ENCODE data around the gene ADPGK. TPM values are rescaled to one million over a fixed set of nuclear protein-coding genes. Genes with fewer than 3 reads are reported as not detected.
A peak's percentile ranks its signal among the peaks of the same experiment; 100 is the strongest.

Gene ADPGK
- polyA plus RNA-seq, 2 donors = 19.3 to 24.7 TPM

DNA sequence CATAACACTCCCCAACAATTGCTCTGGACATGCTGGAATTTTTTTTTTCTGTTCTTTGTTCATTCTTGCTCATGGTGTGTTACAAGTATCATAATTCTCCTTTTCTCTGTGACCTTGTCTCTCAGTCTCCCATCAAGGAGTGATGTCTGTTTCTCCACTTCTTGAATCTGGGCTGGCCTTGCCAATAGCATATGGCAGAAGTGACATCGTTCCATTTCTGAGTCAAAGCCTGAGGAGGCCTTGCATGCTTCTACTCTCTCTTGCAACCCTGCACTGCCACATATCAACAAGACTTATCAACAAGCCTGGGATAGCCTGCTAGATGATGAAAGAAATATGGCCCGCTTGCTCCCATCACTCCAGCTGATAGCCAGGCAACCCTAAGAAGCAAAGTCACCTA, 8.9 kb upstream of the ADPGK start:
- Histone ChIP-seq H3K9me3 (ENCODE audit: control insufficient read depth in 2 of 2, insufficient read depth in 1 of 2, low read depth in 1 of 2, low read length in 1 of 2) (no peaks in the 10 kb centered on the region), H3K4me1 (ENCODE audit: control insufficient read depth in 2 of 2, insufficient read depth in 2 of 2, low read length in 1 of 2) (peaks cover 5 to 6% of the 10 kb centered on the region in 2 donors), H3K27ac (ENCODE audit: low read depth in 2 of 2, low read length in 1 of 2) (no peak overlapping the region), H3K36me3 (ENCODE audit: control insufficient read depth in 2 of 2, insufficient read depth in 2 of 2, low read length in 1 of 2) (no peaks in the 10 kb centered on the region), H3K4me3 (ENCODE audit: low read depth in 1 of 2, low read length in 2 of 2) (no peak overlapping the region), H3K27me3 (ENCODE audit: control insufficient read depth in 1 of 2, insufficient read depth in 2 of 2, low read length in 2 of 2) (no peaks in the 10 kb centered on the region)
- WGBS, 2 donors = 92 to 98% methylated on average over 2 of the region's 2 CpGs

DNA sequence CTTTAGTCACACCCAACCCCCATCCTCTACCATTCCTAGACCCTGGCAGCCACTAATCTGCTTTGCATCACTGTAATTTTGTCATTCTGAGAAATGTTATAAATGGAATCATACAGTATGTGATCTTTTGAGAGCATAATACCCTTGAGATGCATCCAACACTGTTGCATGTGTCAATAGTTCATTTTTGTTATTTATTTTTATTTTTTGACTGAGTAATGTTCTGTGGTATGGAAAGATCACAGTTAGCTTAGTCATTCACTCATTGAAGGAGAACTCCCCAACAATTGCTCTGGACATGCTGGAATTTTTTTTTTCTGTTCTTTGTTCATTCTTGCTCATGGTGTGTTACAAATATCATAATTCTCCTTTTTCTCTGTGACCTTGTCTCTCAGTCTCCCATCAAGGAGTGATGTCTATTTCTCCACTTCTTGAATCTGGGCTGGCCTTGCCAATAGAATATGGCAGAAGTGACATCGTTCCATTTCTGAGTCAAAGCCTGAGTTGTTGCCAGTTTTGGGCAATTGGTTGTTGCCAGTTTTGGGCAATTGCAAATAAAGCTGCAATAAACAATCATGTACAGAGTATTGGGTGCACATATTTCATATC, 6.8 kb upstream of the ADPGK start:
- Histone ChIP-seq H3K36me3 (ENCODE audit: control insufficient read depth in 2 of 2, insufficient read depth in 2 of 2, low read length in 1 of 2) (no peaks in the 10 kb centered on the region), H3K27me3 (ENCODE audit: control insufficient read depth in 1 of 2, insufficient read depth in 2 of 2, low read length in 2 of 2) (no peaks in the 10 kb centered on the region), H3K4me3 (ENCODE audit: low read depth in 1 of 2, low read length in 2 of 2) (no peak overlapping the region), H3K4me1 (ENCODE audit: control insufficient read depth in 2 of 2, insufficient read depth in 2 of 2, low read length in 1 of 2) (no peaks in the 10 kb centered on the region), H3K27ac (ENCODE audit: low read depth in 2 of 2, low read length in 1 of 2) (no peak overlapping the region), H3K9me3 (ENCODE audit: control insufficient read depth in 2 of 2, insufficient read depth in 1 of 2, low read depth in 1 of 2, low read length in 1 of 2) (no peaks in the 10 kb centered on the region)
- WGBS, 2 donors = 55 to 69% methylated on average over 1 of the region's 1 CpG

DNA sequence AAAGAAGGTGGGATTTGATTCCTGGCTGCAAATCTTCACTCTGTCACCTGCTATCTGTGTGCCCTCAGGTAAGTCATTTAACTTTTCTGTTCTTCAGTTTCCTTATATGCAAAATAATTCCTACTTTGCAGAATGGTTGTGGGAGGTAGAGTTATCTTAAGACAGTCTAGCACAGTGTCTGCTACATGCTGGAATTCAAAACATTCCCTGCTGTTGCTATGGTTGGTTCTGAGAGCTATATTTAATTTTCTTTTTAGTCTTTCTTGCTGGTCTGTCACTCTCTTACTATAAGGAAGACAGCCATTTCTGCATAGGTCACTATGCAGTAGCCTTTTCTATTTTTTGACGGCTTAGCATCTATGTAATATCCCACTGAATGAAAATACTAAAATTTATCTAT, 4.0 kb upstream of the ADPGK start:
- 74 to 82% methylated on average over 1 of the region's 1 CpG for WGBS, 2 donors
- no peak overlapping the region for H3K4me3 ChIP-seq (ENCODE audit: low read depth in 1 of 2, low read length in 2 of 2)
- H3K9me3 ChIP-seq (ENCODE audit: control insufficient read depth in 2 of 2, insufficient read depth in 1 of 2, low read depth in 1 of 2, low read length in 1 of 2) = no peaks in the 10 kb centered on the region
- no peak overlapping the region for H3K27ac ChIP-seq (ENCODE audit: low read depth in 2 of 2, low read length in 1 of 2)
- H3K36me3 ChIP-seq (ENCODE audit: control insufficient read depth in 2 of 2, insufficient read depth in 2 of 2, low read length in 1 of 2) = no peaks in the 10 kb centered on the region
- no peaks in the 10 kb centered on the region for H3K27me3 ChIP-seq (ENCODE audit: control insufficient read depth in 1 of 2, insufficient read depth in 2 of 2, low read length in 2 of 2)
- H3K4me1 ChIP-seq (ENCODE audit: control insufficient read depth in 2 of 2, insufficient read depth in 2 of 2, low read length in 1 of 2) = no peaks in the 10 kb centered on the region

DNA sequence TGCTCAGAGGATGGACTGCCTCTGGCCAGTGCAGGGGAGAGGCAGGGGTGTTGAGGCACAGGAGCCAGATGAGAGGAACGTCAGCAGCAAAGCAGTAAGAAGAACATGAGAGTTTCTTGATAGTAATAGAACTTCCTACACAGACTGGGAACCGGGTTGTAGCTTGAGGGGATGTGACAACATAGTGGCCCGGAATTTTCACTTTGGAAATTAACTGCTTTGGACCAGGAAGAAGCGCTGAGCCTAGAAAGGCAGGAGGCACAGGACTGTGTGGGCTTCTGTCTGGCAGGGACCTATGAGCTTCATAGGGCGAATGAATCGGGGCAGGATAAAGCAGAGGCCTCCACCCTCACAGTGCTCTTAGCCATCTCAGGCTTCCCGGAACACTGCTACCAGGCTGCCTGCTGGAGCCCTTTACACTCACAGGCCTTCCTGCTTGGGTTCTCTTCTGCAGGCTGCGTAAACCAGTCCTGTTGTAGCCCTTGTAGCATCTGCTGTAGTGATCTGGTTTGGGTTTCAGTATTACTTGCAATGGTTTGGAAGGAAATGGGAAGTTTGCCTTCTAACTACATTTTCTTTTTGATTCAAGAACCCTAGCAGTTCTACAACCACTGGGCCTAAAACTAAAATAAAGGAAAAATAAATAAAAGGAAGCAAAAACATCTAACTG, 3.3 kb upstream of the ADPGK start:
- no peaks in the 10 kb centered on the region for H3K27me3 ChIP-seq (ENCODE audit: control insufficient read depth in 1 of 2, insufficient read depth in 2 of 2, low read length in 2 of 2)
- H3K9me3 ChIP-seq (ENCODE audit: control insufficient read depth in 2 of 2, insufficient read depth in 1 of 2, low read depth in 1 of 2, low read length in 1 of 2) = no peaks in the 10 kb centered on the region
- no peak overlapping the region for H3K4me3 ChIP-seq (ENCODE audit: low read depth in 1 of 2, low read length in 2 of 2)
- no peaks in the 10 kb centered on the region for H3K4me1 ChIP-seq (ENCODE audit: control insufficient read depth in 2 of 2, insufficient read depth in 2 of 2, low read length in 1 of 2)
- no peaks in the 10 kb centered on the region for H3K36me3 ChIP-seq (ENCODE audit: control insufficient read depth in 2 of 2, insufficient read depth in 2 of 2, low read length in 1 of 2)
- 79 to 85% methylated on average over 8 of the region's 8 CpGs for WGBS, 2 donors
- H3K27ac ChIP-seq (ENCODE audit: low read depth in 2 of 2, low read length in 1 of 2) = no peak overlapping the region

DNA sequence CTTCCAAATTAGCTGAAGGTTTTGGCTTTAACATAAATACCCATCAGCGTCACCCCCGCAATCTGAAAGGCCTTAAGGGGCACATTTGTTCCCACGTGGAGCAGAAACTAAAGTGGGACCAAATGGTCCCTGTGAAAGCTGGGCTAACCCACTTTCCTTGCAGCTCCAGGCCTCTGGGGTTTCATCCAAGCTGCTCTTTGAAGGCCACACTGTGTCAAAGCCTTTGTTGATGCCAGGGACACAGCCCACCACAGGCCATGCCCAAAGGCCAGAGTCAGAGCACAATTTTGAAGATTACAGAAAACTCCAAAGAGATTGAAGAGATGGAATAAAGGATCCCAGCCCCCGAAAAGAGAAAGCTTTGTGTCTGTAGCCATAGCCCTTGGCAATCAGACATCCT, 2.7 kb upstream of the ADPGK start:
- no peak overlapping the region for H3K4me3 ChIP-seq (ENCODE audit: low read depth in 1 of 2, low read length in 2 of 2)
- 85 to 93% methylated on average over 4 of the region's 4 CpGs for WGBS, 2 donors

DNA sequence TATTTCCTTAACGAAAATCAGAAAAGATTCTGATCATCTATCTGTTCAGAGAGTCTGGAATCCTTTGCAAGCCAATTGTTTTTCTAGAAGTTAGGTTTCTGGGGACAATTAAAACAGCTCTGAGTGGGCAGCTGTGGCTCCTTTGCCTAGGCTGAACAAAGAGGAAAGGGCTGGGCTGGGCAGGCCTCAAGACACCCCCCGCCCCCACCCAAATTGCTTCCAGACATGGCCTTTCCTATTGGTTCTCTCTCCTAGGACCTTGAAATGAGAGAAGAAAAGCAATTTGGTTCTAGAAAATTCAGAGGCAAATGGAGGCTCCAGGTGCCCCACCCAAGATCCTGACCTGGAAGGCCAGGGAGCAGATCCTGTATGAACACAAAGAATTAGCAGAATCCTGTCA, 2.3 kb upstream of the ADPGK start:
- 91% methylated on average over 2 of the region's 2 CpGs for WGBS, 2 donors
- H3K27ac ChIP-seq (ENCODE audit: low read depth in 2 of 2, low read length in 1 of 2) = no peak overlapping the region
- no peaks in the 10 kb centered on the region for H3K4me1 ChIP-seq (ENCODE audit: control insufficient read depth in 2 of 2, insufficient read depth in 2 of 2, low read length in 1 of 2)
- H3K4me3 ChIP-seq (ENCODE audit: low read depth in 1 of 2, low read length in 2 of 2) = no peak overlapping the region
- no peaks in the 10 kb centered on the region for H3K36me3 ChIP-seq (ENCODE audit: control insufficient read depth in 2 of 2, insufficient read depth in 2 of 2, low read length in 1 of 2)
- no peaks in the 10 kb centered on the region for H3K9me3 ChIP-seq (ENCODE audit: control insufficient read depth in 2 of 2, insufficient read depth in 1 of 2, low read depth in 1 of 2, low read length in 1 of 2)
- no peaks in the 10 kb centered on the region for H3K27me3 ChIP-seq (ENCODE audit: control insufficient read depth in 1 of 2, insufficient read depth in 2 of 2, low read length in 2 of 2)

More for the DNA sequence above, 2.7 kb upstream of the ADPGK start:
- no peaks in the 10 kb centered on the region for H3K4me1 ChIP-seq (ENCODE audit: control insufficient read depth in 2 of 2, insufficient read depth in 2 of 2, low read length in 1 of 2)
- no peaks in the 10 kb centered on the region for H3K36me3 ChIP-seq (ENCODE audit: control insufficient read depth in 2 of 2, insufficient read depth in 2 of 2, low read length in 1 of 2)
- H3K27ac ChIP-seq (ENCODE audit: low read depth in 2 of 2, low read length in 1 of 2) = no peak overlapping the region
- no peaks in the 10 kb centered on the region for H3K9me3 ChIP-seq (ENCODE audit: control insufficient read depth in 2 of 2, insufficient read depth in 1 of 2, low read depth in 1 of 2, low read length in 1 of 2)
- no peaks in the 10 kb centered on the region for H3K27me3 ChIP-seq (ENCODE audit: control insufficient read depth in 1 of 2, insufficient read depth in 2 of 2, low read length in 2 of 2)

DNA sequence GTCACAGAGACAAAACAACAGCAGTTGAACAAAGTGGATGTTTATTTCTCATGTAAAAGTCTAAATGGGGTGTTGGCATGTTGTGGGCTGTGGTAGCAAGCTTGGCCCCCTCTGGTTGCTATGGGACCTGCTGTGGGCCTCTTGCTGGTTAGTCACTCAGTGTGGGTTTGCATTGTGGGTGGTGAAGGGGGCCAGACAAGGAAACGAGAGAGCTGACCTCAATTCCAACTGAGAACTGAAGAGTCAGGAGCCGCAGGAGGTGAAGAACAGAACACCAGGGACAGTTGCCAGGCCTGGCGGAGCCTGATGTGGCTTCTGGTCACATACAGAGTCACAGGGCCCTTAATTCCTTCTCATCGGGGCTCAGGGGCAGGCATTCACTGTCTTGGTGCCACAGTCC, 1.9 kb upstream of the ADPGK start:
- Histone ChIP-seq H3K9me3 (ENCODE audit: control insufficient read depth in 2 of 2, insufficient read depth in 1 of 2, low read depth in 1 of 2, low read length in 1 of 2) (no peaks in the 10 kb centered on the region), H3K4me3 (ENCODE audit: low read depth in 1 of 2, low read length in 2 of 2) (no peak overlapping the region), H3K27ac (ENCODE audit: low read depth in 2 of 2, low read length in 1 of 2) (no peak overlapping the region), H3K36me3 (ENCODE audit: control insufficient read depth in 2 of 2, insufficient read depth in 2 of 2, low read length in 1 of 2) (no peaks in the 10 kb centered on the region), H3K4me1 (ENCODE audit: control insufficient read depth in 2 of 2, insufficient read depth in 2 of 2, low read length in 1 of 2) (no peaks in the 10 kb centered on the region), H3K27me3 (ENCODE audit: control insufficient read depth in 1 of 2, insufficient read depth in 2 of 2, low read length in 2 of 2) (no peaks in the 10 kb centered on the region)
- WGBS, 2 donors = 72 to 77% methylated on average over 4 of the region's 4 CpGs

DNA sequence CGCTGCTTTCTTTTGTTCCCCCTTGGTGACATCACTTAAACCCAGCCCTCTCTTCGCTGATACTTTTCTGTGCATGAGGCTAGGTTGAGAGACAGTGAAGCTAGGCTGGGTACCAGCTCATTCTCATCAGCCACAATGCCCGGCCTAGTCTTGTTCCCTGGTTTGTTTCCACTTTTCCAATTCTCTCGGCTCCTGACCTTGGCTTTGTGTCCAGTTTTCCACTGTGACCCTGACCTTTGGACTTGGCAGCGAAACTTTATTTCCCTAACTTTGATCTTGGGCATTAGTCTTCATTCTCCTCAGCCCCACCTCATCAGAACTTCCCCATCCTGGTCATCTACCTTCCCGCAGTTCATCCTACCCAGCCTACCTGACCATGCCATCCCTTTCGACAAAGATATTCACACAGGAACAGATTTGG, 908 bp upstream of the ADPGK start:
- H3K36me3 ChIP-seq (ENCODE audit: control insufficient read depth in 2 of 2, insufficient read depth in 2 of 2, low read length in 1 of 2) = no peaks in the 10 kb centered on the region
- peak overlapping the region; percentile 89 to 99 for H3K27ac ChIP-seq (ENCODE audit: low read depth in 2 of 2, low read length in 1 of 2)
- H3K9me3 ChIP-seq (ENCODE audit: control insufficient read depth in 2 of 2, insufficient read depth in 1 of 2, low read depth in 1 of 2, low read length in 1 of 2) = no peaks in the 10 kb centered on the region
- 41 to 43% methylated on average over 7 of the region's 7 CpGs for WGBS, 2 donors
- H3K4me3 ChIP-seq (ENCODE audit: low read depth in 1 of 2, low read length in 2 of 2) = peak overlapping the region; percentile 75 to 97
- H3K27me3 ChIP-seq (ENCODE audit: control insufficient read depth in 1 of 2, insufficient read depth in 2 of 2, low read length in 2 of 2) = no peaks in the 10 kb centered on the region
- no peaks in the 10 kb centered on the region for H3K4me1 ChIP-seq (ENCODE audit: control insufficient read depth in 2 of 2, insufficient read depth in 2 of 2, low read length in 1 of 2)

DNA sequence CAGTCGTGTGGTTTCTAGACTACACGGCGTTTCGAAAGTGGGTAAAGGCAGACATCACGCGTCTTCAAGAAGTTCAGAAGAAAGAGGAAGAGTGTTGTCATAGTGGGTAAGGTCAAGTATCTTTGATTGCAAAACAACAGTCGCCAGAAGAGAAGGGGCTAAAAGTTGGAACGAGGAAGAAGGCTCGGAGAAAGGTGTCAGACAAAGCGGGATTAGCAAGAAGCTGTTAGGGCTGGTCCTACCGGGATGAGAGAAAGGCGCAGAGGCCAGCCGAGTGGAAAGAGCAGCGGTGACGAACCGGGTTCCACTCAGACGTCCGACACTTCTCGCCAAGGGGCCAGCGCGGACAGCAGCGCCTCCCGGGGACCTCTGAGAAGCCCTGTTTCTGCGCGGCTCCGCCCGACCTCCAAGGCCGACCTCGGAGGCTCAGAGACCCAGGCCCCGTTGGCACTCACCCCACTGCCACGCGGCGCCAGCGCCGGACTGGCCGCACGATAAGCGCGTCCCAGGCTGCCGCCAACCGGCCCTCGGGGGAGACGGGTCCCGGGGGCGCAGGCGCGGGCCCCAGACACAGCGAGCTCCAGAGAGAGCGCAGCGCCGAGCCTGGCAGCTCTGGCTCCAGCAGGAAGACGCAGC, 436 bp downstream of the ADPGK start:
- peak overlapping the region; percentile 89 to 99 for H3K27ac ChIP-seq (ENCODE audit: low read depth in 2 of 2, low read length in 1 of 2)
- no peaks in the 10 kb centered on the region for H3K36me3 ChIP-seq (ENCODE audit: control insufficient read depth in 2 of 2, insufficient read depth in 2 of 2, low read length in 1 of 2)
- WGBS, 2 donors = 0 to 1% methylated on average over 47 to 52 of the region's 52 CpGs

More for the DNA sequence above, 436 bp downstream of the ADPGK start:
- peak overlapping the region; percentile 75 to 97 for H3K4me3 ChIP-seq (ENCODE audit: low read depth in 1 of 2, low read length in 2 of 2)
- no peaks in the 10 kb centered on the region for H3K9me3 ChIP-seq (ENCODE audit: control insufficient read depth in 2 of 2, insufficient read depth in 1 of 2, low read depth in 1 of 2, low read length in 1 of 2)
- H3K4me1 ChIP-seq (ENCODE audit: control insufficient read depth in 2 of 2, insufficient read depth in 2 of 2, low read length in 1 of 2) = no peaks in the 10 kb centered on the region
- H3K27me3 ChIP-seq (ENCODE audit: control insufficient read depth in 1 of 2, insufficient read depth in 2 of 2, low read length in 2 of 2) = no peaks in the 10 kb centered on the region
